Stimulated activated CD8-positive, alpha-beta memory T cell treated with anti-CD3 and anti-CD28 coated beads, Interleukin-7, amount 100 ng/mL, for 4 hours (primary cell): ENCODE measurements around the gene REXO1.
A peak's percentile ranks its signal among the peaks of the same experiment; 100 is the strongest.

Experiments used
- DNase-seq, 2 donors: peaks; one replicate each; pipeline ENCODE4 v3.0.0-alpha.2; 2020; ENCODE audit warnings: low read depth in 2 of 2

The REXO1 gene

DNA sequence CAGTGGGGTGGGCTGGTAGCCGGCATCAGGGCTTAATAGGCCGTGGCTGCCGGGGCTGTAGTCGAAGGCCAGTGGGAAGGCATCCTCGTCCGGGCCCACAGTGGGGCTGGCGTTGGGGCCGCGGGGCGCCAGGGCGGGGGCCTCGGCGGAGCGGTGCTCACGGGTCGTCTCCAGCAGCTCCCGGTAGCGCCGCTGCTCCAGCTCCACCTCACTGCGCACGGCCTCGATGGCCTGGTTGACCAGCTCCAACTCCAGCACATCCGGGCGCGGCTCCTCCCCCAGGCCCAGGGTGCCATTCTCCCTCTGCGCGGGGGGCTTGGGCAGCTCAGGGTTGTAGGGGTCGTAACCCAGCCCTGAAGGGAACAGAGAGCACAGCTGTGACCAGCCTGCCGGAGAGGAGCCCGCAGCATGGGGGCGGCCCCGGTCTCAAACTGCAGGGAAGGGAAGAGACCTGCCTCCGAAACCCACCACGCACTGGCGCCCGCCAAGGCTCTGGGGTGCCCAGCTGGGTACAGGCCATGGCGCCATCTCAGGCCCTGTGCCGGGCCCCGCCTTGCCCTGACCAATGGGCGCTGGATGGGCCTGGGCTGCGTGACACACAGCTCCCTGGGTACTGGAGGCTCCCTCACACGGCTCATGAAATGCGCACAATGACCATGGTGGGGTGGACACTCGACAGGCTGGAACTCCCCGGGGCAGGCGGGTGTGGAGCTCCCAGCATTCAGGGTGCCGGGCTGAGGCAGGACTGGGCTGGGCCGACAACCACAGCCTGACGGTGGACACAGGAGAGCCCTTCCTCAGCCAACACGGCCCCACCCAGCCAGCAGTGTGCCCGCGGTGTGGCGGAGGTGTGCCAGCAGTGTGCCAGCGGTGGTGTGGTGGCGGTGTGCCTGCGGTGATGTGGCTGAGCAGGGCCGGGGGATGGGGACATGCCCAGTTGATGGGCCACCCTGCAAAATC, 19.7 kb downstream of the REXO1 start:
- DNase-seq: no peak

DNA sequence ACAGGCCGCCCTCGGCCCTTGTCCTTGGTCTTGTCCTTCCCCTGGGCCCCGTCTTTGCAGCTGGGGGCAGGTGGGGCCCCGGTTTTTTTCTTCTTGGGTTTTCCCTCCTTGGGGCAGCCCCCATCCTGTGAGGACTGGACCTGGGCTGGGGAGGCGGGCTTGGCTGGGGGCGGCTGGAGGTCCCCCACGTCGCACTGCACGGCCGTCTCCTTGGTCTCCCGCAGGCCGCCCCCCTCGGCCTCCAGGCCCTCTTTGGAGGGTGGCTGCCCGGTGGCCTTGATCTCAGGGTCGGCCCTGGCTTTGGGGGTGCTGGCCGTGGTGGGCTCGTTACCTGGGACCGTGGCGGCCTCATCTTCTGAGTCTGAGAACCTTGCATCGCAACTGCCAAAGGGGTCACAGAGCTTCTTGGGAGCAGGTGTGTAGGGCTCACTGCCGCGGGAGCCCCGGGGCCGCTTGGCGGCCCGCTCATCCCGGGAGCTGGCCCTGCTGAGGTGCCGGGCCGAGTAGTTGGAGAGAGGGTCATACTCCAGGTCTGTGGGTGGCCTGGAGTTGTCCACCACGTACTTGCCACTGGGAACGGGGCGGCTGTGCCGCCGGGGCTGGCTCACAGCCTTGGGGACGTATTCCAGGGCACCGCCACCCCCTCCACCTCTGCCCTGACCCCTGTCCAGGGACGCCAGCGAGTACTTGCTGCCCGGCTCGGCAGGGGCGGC, 20.6 kb downstream of the REXO1 start:
- DNase-seq: no peak

DNA sequence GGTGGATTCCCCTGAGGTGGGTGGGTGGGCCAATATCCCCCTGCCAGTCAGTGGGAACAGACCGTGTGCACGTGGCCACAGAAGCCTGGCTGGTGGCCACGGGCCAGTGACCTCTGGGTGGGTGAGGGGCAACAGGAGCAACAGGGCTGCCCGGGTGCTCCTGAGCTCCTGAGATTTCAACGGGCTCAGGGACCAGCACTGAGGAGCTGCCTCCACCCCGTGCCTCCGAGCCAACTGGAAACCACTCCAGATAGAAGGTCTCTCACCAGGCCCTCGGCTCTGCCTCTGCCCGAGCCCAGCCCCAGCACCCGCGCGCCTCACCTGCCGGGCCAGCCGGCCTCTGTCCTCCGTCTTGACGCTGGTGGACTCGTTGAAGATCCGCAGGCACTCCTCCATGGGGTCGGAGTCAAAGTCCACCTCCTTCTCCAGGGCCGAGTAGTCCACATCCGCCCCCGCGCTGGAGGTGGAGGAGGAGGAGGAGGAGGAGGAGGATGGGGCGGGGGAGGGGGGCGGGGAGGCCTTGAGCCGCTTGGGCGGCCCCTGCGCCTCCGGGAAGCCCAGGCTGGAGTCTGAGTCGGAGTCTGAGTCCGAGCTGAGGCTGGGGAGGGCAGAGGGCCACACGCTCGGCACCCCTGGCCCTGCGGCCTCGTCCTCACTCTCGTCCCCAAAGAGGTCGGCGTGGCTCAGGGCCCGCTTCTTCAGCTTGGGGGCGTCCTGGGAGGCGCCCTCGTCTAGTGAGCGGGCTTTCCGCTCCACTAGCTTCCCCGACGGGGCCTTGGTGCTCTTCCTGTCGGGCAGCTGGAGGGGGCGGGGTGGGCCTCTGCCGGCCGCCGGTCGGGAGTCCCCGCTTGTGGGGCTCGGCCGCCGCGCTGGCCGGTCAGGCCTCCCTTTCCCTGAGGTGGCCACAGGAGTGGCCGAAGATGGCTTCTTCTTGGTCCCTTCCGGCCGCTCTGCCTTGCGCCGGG, 21.4 kb downstream of the REXO1 start:
- no peak for DNase-seq

DNA sequence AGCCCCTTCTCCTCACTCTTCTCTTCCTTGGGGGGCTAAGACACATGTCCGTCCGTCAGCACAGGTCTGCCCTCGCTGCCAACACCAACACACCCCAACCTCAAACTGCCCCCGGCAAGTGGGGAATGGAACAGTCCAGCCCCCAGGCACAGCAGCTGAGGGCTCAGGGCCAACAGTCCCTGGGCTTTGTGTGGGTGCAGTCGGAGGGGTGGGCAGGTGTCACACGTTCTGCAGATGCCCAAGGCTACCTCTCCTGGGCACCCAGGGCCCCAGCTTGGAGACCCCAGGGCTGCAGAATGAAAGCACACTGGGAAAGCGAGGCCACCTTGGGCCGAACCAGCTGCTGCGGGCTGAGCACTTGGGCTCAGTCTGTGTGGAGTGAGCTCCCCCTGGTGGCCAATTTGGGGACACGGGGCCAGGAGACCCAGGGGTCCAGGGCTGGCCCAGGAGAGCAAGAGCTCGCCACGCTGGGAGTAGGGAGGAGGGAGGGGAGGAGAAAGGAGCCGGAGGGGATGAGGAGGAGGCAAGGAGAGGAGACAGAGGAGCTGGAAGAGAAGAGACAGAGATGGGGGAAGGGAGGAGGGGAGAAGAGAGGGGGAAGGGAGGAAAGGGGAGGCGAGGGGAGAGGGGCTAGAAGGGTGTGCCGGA, 22.2 kb downstream of the REXO1 start:
- peak; percentile 54 to 56 for DNase-seq

DNA sequence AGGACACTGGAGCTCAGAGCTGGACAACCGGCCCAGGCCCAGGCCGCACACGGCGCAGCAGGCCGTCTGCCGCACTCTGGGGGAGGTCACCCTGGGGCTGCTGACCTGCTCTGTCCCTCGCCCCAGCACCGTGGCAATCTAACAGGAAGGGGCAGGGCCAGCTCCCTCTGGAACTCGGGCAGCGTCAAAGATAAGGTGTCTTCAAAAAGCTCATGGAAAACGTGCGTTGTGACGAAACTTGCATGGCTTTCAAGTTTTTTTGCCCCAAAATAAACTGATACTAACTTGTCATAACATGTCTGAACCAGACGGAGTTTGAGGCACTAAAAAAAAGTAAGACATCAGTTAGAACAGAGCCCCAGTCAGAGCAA, 24.0 kb downstream of the REXO1 start:
- no peak for DNase-seq

DNA sequence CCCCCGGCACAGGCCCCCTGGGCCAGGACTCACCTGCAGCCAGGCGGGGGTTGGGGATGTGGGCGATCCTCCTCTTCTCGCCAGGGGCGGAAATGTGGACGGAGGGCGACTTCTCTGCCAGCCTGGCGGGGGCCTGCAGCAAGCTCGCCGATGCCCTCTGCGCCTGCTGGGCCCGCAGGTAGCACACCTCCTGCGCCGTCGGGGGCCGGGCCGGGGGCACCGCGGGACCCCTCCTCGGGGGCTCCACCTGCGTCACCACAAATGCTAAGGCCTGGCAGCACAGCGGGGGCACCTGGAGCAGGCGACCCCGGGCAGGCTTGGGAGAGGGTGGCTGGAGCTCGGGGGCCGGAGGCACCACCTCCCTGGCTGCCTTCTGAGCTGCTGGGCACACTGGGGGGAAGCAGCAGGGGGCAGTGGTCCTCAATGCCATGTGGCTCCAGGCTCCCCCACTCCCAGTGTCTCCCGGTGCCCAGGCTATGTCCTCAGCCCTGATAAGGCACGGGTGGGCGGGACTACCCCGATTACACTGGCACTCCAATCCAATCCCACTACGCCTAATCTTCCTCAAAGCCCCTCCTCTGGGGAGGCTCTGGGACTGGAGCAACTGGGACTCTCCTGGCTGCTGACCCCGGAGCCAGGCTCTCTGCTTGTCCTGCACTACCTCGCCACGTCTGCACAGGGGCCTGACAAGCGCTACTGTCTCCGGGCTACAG, 24.6 kb downstream of the REXO1 start:
- DNase-seq: no peak

DNA sequence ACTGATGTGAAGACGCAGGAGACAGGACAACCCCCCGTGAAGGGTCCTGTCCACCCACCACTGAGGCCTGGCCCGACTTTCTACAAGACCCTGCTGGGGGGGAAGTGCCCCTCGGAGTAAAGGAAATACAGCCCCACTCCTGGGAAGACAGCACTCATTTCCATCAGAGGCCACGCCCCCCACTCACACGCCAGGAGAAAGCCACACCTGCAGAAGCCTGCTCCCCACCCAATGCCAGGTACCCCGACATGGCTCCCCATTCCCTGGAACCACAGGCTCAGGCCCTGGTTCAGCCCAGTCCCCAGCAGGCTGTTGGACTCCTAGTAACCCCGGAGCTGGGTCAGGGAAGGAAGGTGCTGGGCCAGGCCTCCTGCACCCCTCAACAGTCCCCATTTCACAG, 25.3 kb downstream of the REXO1 start:
- no peak for DNase-seq

DNA sequence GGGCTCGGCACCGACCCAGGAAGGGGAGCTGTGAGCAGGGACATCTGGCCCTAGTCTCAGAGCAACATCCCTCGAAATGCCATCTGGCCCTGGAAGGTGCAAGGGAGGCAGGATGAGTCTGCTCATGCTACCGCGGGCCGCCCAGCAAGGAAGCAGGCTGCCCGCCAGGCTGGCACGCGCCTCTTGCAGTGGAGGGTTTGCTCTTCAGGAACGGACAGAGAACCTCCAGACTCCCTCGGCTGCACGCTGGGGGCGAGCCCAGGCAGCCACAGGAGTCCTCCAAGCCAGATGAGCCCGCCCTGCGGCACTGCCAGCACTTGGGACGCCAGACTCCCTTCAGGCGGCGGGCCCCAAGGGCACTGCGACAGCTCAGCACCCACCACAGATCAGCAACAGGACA, 26.1 kb downstream of the REXO1 start:
- DNase-seq: no peak

DNA sequence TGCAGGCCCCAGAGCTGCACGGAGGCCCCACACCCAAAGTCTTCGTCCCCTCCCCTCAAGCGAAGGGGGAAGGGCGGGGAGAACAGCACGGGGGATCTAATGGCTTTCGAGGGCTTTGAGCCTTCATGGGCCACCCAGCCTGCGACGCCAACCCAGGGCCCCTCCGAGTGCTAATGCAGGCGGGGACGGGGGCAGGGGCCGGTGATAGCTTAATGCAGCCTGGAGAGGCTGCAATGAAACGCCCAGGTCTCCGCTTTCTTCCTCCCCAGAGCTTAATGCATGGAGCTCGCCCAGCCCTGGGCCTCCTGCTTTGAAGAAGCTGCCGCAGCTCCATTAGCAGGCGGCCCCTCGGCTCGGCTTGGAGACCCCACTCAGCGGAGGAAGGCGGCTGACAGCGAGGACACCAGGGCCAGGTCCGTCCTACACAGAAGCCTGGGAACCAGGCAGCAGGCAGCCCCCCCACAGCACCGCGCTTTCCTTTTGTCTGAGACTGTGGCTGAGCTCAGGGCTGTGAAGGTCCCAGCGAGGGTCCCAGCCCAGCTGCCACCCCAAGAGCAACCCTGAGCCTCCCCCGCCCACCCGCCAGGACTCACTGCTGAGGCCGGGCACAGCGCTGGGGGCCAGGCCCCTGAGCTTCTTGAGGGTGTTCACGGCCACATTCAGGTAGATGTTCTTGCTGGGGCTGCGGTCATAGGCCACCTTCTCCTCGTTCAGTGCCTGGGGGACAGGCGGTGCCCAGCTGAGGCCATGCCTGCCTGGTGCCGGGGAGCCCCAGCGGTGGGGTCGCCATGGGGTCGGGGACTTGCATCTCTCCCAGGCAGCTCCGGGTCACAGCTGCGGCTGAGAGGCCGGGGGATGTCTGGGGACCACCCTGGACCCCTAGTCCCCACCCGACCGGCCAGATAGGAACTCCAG, 28.7 kb downstream of the REXO1 start:
- no peak for DNase-seq

DNA sequence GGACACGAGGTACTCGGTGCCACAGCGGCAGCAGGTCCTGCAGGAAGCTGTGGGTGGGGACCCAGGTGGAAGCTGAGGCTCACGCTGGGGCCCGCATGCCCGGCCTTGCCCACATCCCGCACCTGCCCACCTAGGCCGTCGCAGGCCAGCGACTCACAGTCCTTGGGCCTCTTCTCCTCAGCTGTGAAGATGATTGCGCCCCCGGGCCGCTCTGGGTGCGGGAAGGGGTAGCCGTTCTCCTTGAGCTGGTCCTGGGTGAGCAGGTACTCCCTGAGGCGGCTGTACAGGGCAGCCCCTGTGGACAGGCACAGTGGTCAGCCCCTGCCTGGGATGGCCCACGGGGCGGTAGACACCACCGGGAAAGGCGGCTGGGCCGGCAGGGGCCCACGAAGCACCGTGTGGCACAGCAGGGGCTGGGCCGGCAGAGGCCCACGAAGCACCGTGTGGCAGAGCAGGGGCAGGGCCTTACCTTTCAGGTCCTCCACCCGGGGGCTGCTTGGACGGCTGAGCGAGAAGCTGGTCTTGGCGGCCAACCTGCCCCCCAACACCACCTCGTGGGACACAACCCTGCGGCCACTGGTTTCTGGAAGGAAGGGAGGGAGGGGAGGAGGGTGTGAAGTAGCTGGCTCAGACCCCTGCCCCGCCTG, 29.6 kb downstream of the REXO1 start:
- DNase-seq: no peak

DNA sequence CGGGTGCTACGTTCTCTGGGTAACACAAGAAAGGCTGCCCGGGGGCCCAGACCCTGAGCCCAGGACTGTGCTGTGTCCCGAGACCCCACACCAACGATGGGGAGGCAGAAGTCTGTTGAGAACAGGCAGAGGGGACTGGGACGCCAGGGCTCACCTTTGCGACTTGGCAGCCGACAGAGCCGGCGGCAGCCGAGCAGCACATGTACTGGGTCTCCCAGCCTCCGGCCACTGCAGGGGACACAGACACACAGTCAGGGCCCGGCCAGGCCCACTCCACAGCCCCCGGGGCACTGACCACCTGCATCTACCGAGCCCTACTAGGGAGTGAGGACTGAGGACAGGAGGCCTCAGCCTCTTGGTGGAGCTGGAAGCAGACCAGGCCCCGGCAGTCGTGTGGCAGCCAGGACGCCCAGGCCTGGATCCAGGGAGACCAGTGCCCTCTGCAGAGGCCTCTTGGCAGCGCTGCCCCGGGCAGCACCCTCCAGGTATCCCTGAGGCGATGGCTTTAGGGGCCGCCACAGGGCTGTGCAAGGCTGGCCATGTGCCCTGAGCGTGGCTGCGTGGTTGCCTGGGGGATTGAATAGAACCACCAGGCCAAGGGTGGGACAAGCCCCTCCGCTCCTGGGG, 30.6 kb downstream of the REXO1 start:
- DNase-seq: no peak

DNA sequence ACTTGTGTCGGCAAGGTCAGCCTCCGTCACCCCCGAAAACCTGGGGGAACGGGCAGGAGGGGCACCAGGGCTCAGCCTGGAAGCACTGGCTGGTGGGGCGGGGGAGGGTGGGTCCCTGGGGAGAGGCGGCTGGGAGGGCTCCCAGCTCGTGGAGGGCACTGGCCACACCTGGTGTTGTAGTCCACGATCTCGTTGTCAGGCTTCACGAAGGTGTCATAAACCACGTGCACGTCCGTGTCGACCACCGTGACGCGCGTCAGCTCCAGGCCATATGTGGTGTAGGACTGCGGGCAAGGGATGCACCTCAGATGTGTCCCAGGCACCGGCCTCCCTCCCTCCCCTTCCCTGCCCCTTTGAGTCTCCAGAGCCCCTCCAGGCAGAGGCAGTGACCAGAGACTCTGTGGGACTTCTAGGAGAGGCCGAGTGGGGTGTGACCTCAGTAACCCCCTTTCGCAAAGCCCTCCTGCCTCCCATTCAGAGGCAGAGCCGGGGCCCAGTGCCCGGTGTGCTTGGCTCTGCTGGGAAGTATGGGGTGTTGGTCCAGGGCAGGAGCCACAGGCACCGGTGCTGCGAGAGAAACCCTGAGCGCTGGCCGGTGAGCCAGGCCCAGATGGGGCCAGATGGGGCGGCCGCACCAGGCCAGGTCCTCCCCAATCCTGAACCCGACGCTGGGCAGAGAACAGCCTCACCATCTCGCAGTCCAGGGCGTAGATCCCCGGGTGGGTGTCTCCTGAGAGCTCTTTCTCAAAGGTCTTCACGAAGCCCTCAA, 31.6 kb downstream of the REXO1 start:
- no peak for DNase-seq

DNA sequence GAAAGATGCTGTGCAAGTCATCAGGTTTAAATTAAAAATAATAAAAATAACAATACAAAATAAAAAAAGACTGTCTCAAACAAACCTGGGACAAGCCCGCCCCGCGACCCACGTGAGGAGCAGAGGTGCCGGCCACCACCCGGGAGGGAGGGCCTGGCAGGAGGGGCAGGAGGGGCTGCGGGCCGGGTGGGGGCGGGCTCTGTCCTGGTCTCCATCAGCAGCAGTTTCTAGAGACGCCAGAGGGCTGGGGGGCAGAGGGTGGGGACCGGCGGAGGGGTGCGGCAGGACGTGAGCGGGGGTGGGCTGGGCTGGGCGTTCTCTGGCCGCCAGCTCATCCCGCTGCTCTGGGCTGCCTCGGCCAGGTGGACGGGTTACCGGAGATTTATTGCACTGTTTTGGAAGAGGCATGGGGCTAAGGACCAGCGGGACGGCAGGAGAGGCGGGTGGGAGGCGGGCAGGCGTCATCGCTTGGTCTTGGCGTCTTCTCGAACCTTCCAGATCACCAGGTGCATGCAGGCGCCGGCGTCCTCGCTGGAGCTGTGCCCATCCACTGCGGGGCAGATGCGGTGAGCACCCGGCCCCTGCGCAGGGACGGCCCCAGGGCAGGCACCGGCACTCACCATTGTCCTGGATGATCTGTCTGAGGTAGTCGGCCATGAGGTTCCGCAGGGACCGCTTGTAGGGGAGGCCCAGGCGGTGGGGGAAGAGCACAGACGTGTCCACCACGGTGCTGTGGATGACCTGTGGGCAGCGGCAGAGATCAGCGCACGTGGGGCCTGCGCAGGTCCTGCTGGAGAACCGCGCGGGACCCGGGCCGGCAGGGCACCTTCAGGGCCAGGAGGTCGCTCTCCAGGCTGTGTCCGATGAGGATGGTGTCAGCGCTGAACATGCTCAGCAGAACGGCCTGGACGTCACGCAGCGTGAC, 32.4 kb downstream of the REXO1 start:
- no peak for DNase-seq

DNA sequence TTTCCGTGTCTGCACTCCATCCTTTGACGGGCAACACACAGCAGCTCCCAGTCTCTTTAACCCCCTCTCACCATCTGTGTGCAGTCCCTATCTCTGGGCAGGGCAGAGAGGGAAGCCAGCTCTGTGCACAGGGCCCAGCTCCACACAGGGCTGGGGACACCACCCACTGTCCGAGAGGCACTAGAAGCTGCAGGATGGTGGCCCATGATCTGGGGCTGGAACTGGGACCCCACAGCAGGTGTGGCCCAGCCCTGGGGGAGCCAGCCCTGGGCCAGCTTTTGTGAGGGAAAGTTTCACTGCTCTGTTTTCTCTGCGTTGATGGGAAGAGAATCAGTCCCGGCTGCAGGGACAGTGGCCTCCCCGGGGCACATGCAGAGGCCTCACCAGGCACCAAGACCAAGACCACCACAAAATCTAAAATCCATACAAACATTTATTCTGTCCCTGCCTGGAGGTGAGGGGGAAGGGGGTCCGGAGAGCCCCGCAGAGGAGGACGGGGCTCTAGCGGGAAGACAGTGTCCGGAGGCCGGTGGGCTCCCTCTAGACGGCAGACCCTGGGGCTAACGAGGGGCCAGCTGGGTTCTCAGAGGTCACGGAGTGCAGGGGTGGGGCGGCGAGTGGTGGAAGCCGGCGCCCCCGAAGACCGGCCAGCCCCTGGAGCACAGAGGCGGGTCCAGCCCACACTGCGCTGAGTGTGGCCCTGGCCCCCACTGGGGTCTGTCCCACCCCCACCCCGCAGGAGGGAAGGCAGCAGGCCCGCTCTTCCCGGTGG, 33.3 kb downstream of the REXO1 start:
- no peak for DNase-seq

DNA sequence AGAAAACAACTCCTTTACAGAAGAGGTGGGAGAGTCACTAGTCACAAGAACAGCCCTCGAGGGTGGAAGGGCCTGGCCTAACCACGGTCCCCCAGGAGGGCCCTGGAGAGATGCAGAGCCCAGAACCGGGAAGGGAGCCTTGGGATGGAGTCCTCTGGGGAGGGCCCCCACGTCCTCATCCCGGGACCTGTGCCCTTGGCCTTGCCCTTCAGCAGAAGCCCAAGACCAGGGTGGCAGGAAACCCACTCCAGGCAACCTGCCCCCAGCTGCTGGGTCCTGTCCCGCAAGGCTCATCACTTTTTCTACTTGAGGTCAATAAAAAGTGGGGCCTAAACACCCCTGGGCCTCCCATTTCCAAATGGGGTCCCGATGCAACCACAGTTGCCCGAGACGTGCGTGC, 33.9 kb downstream of the REXO1 start:
- no peak for DNase-seq
